ENCODE data around the gene GRIN2C.

The GRIN2C gene

DNA sequence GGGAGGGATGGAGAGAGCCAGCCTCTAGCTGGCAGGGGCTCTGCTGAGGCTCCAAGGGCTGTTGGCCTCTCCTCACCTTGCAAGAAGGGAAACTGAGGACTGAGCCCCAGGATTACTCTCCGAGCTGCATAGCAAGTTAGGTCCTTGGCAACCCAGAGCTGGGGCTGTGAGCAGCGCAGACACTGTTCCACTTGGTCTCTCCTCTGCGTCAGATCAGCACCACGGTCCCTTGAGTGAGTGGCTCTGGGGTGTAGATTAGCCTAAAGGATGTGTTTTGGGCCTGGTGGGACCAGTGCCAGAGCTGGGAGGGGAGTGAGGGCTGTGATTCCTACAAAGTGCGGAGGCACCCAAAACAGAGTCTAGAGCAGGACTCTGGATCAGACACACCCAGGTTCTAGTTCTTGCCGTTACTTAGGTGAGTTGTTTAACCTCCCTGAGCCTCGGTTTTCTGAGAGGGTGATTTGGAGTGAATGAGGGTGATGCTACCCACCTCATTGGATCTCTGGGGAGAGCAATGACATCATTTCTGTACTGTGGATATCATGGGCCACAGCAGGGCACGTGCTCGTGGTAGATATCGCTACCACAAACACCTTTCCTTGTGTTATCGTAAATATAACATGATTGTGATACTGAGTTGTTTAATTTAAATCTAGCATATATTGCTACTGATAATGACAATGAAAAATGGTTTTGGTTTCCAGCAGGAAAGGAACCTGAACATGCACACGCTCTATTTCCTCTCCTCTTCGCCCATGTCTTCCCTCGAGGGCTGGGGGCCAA, 41.9 kb upstream of the GRIN2C start:
- DNase-seq (ENCODE audit: extremely low read depth, low read depth): no peak
- H3K4me3 ChIP-seq (replicated peaks; ENCODE audit: low read depth, low read length): no peak overlapping the region
- TF ChIP-seq, protein P1, sequence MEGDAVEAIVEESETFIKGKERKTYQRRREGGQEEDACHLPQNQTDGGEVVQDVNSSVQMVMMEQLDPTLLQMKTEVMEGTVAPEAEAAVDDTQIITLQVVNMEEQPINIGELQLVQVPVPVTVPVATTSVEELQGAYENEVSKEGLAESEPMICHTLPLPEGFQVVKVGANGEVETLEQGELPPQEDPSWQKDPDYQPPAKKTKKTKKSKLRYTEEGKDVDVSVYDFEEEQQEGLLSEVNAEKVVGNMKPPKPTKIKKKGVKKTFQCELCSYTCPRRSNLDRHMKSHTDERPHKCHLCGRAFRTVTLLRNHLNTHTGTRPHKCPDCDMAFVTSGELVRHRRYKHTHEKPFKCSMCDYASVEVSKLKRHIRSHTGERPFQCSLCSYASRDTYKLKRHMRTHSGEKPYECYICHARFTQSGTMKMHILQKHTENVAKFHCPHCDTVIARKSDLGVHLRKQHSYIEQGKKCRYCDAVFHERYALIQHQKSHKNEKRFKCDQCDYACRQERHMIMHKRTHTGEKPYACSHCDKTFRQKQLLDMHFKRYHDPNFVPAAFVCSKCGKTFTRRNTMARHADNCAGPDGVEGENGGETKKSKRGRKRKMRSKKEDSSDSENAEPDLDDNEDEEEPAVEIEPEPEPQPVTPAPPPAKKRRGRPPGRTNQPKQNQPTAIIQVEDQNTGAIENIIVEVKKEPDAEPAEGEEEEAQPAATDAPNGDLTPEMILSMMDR (IDR thresholded peaks at IDR 0.05; ENCODE audit: low read depth, low read length, missing control alignments): no peak

DNA sequence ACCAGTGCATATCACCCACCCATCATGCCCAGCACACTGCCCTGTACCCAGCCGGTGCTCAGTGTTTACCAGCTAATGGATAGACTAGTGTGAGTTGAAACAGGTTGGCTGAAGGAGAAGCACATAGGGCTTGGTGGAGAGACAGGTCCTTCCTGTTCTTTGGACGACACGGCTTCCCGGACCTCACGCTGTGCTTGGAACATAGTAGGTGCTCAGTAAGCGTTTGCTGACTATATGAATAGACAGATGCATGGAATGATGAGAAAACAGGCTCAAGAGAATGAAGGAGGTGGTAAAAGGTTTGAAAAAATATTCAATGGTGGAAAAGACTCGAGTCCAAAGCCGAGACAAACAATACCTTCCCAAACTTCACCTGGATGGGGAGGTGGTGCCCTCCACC, 40.5 kb upstream of the GRIN2C start:
- TF ChIP-seq, protein P1 (IDR thresholded peaks at IDR 0.05; ENCODE audit: low read depth, low read length, missing control alignments): no peak
- no peak for DNase-seq (ENCODE audit: extremely low read depth, low read depth)
- no peak overlapping the region for H3K4me3 ChIP-seq (replicated peaks; ENCODE audit: low read depth, low read length)

DNA sequence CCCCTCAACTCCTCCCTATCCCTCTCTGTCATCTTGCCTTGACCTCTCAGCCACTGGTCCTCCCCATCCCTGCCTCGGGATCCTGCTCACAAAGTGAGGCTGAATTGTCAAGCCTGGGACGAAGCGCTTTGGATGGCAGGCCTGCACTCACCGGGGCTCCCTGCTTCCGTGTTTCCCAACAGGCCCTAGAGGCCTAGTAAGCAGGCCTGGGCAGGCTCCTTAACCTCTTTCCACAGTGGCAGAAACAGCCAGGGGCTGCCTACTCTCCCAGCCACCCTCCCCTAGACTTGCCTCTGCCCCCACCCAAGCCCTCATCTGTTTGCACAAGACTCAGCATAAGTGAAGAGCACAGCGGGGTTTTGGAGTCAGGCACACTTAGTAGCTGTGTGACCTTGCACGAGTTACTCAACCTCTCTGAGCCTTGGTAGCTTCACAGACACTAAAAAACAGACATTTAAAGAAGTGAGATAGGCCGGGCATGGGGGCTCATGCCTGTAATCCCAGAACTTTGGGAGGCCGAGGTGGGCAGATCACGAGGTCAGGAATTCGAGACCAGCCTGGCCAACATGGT, 38.8 kb upstream of the GRIN2C start:
- DNase-seq (ENCODE audit: extremely low read depth, low read depth): no peak
- H3K4me3 ChIP-seq (replicated peaks; ENCODE audit: low read depth, low read length): no peak overlapping the region
- TF ChIP-seq, protein P1 (IDR thresholded peaks at IDR 0.05; ENCODE audit: low read depth, low read length, missing control alignments): no peak

DNA sequence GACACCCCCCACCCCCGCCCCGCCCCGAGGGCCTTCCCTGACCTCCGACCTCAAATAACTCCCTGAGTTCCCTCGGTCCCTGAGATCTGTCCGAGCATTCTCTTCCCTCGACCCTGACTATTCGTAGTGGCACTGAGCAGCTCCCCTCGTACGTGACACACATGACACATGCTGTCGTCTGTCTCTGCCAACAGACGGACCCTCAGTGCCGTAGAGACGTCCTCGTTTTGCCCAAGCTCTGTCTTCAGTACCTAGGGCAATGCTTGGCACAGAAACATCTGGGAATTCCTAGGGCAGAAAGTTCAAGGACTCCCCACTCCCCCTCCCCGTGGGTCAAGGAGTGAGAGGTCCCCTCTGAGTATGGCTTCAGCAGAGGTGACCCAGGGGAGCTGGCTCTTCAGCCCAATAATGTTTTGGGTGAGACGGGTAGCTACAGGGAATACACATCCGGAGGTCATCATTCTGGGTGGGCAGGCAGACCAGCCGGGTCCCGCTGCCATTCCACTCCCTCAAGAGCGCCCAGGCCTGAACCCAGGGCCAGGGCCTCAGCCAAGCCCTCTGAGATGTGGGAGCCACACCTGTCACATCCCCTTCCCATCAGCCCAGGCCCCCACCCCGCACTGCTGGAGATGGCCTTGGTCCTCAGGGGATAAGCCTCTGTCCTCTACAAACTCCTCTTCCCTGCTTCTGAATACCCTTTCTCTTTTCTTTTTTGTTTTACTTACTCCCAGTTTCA, 34.4 kb upstream of the GRIN2C start:
- H3K4me3 ChIP-seq (replicated peaks; ENCODE audit: low read depth, low read length): no peak overlapping the region
- TF ChIP-seq, protein P1 (IDR thresholded peaks at IDR 0.05; ENCODE audit: low read depth, low read length, missing control alignments): no peak
- no peak for DNase-seq (ENCODE audit: extremely low read depth, low read depth)

DNA sequence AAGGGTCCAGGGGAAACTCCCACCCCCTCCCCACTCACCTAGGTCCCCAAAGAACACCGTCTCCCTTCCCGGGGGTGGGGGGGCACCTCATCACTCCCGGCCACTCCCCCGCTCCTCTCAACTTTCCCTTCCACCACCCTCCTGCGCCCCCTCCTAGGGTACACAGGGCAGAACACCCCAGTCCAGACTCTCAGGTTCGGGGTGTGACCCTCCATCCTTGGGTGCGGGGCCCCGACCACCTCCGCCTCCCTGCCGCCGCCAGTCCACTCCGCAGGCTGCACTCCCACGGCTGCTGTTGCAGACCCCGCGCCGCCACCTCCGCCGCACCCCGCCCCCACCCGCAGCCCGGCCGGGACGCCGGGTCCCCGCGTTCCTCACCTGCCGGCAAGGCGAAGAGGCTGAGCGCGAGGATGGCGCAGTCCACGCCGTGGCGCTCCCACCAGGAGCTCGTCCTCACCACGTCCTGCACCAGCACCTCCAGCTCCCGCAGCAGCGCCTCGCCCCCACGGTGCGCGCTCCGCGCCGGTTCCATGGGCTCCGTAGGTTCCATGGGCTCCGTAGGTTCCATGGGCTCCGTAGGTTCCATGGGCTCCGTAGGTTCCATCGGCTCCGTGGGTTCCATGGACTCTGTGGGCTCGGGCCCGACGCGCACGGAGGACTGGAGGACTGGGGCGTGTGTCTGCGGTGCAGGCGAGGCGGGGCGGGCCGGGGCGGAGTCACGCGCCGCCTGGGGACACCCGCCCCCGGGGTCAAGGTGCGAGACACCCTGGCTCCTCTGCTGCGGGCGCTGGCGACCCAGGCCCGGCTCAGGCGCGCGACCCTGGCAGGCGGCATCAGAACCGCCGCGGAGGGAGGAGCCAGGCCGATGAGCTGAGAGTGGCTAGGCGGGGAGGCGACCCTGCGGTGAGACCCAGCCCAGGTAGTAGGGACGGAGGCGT, 33.6 kb upstream of the GRIN2C start, which contains the start of gene FADS6:
Gene FADS6, minus strand, starts transcription at position 660 of the 938 bp plus-strand sequence. Its CDS starts 38 bp downstream, at position 622.
- H3K4me3 ChIP-seq (replicated peaks; ENCODE audit: low read depth, low read length): no peak within 1 kb of the TSS
- TF ChIP-seq, protein P1 (IDR thresholded peaks at IDR 0.05; ENCODE audit: low read depth, low read length, missing control alignments): no peak
- DNase-seq (ENCODE audit: extremely low read depth, low read depth): no peak
